HepG2 (cell line): Measurements from ENCODE around the gene SPPL3. TPM values are rescaled to one million over a fixed set of nuclear protein-coding genes. Genes with fewer than 3 reads are reported as not detected.

Source experiments
- ATAC-seq: fragments of 200-7000 bp; cut with Tn5 transposase; 3 replicates; pipeline ENCODE4 v1.9.1; 2020; ENCODE audit warnings: mild to moderate bottlenecking, moderate library complexity
- BruUV-seq: library from RNA; stranded (reverse); fragments of 400-500 nt; replicated peaks from 2 replicates; lab custom pipeline; 2021; lab: Mats Ljungman, UMichigan
- CTCF ChIA-PET: fragments of 300-600 bp; formaldehyde crosslinking; extraction: SDS; loops from one replicate; lab custom pipeline; 2021; ENCODE audit warnings: low total read pairs, inconsistent platforms, low intra/inter-chr PET ratio; lab: Yijun Ruan, JAX
- POLR2A ChIA-PET: fragments of 350-600 bp; sonication (Branson Sonifier 250); formaldehyde crosslinking; loops from one replicate; lab custom pipeline; 2020; ENCODE audit warnings: antibody characterized with exemption, inconsistent platforms; lab: Yijun Ruan, JAX
- DNase-seq: peaks from one replicate; pipeline ENCODE4 v3.0.0-alpha.2; 2015; ENCODE audit warnings: low spot score
- FAIRE-seq: peaks from 3 replicates; lab custom pipeline; 2011; peaks lifted over from hg19 to GRCh38; lab: Jason Lieb, UNC
- H2AFZ ChIP-seq: one replicate; pipeline ENCODE4 v1.6.1; 2011; ENCODE audit warnings: low read length, inconsistent platforms
- H3K27ac ChIP-seq: fragments of 300-600 bp; 3 replicates; pipeline ENCODE4 v1.8.0; 2011; ENCODE audit warnings: mixed run types, mild to moderate bottlenecking, mixed read lengths, low read length, inconsistent platforms; ENCODE audit not compliant: insufficient read depth; ENCODE audit errors: extremely low read length
- H3K27me3 ChIP-seq, 2 experiments: fragments of 200-600 bp in 1 of 2; 2 replicates in 1 of 2; 3 replicates in 1 of 2; pipeline versions ENCODE4 v1.6.0 to v1.8.0; 2011; ENCODE audit warnings: low read length in 2 of 2, mild to moderate bottlenecking in 2 of 2, moderate library complexity in 2 of 2, inconsistent platforms in 1 of 2; ENCODE audit not compliant: insufficient read depth in 2 of 2, control insufficient read depth in 1 of 2
- H3K36me3 ChIP-seq, 2 experiments: fragments of 200-600 bp in 1 of 2; replicated peaks in 1 of 2; 2 replicates in 1 of 2; 3 replicates in 1 of 2; pipeline versions ENCODE4 v1.5.1 to v1.8.0; 2011; ENCODE audit warnings: low read length in 2 of 2, inconsistent platforms in 1 of 2; ENCODE audit not compliant: insufficient read depth in 2 of 2, control insufficient read depth in 1 of 2
- H3K4me1 ChIP-seq: 2 replicates; pipeline ENCODE4 v1.5.1; 2012; ENCODE audit warnings: low read length, inconsistent platforms; ENCODE audit not compliant: insufficient read depth
- H3K4me2 ChIP-seq: 2 replicates; pipeline ENCODE4 v1.6.0; 2011; ENCODE audit warnings: low read depth, low read length, inconsistent platforms
- H3K4me3 ChIP-seq, 3 experiments: fragments of 200-600 bp in 1 of 3; sonication (generic), shearing (Covaris generic) in 1 of 3; replicated peaks in 1 of 3; 2 replicates each; pipeline ENCODE4 v1.5.1; 2011 to 2016; ENCODE audit warnings: low read length in 3 of 3, inconsistent platforms in 2 of 3, low read depth in 2 of 3, mild to moderate bottlenecking in 2 of 3, control low read depth in 1 of 3, mixed read lengths in 1 of 3; ENCODE audit not compliant: insufficient read depth in 1 of 3
- H3K79me2 ChIP-seq: one replicate; pipeline ENCODE4 v1.6.1; 2011; ENCODE audit warnings: low read length, inconsistent platforms; ENCODE audit not compliant: insufficient read depth
- H3K9ac ChIP-seq: 2 replicates; pipeline ENCODE4 v1.6.0; 2011; ENCODE audit warnings: mild to moderate bottlenecking, low read depth, low read length, inconsistent platforms; ENCODE audit not compliant: insufficient read depth
- H3K9me3 ChIP-seq: 2 replicates; pipeline ENCODE4 v1.5.1; 2012; ENCODE audit warnings: mild to moderate bottlenecking, low read length
- H4K20me1 ChIP-seq: 2 replicates; pipeline ENCODE4 v1.6.0; 2011; ENCODE audit warnings: inconsistent platforms, mild to moderate bottlenecking, low read length, moderate library complexity; ENCODE audit not compliant: insufficient read depth
- CREM ChIP-seq, 2 experiments: sonication (generic) in 1 of 2; formaldehyde crosslinking in 1 of 2; IDR thresholded peaks; 2 replicates each; pipeline versions ENCODE4 v1.4.0 to v1.6.1; 2016 to 2020; ENCODE audit warnings: antibody characterized with exemption in 1 of 2, mild to moderate bottlenecking in 1 of 2, missing genetic modification reagents in 1 of 2
- MLX ChIP-seq: IDR thresholded peaks from 2 replicates; pipeline ENCODE4 v1.6.1; 2016
- MTA1 ChIP-seq: sonication (generic); formaldehyde crosslinking; IDR thresholded peaks from 2 replicates; pipeline ENCODE4 v1.4.0; 2020; ENCODE audit warnings: missing genetic modification reagents, mild to moderate bottlenecking, borderline replicate concordance
- NR2F2 ChIP-seq: IDR thresholded peaks from 2 replicates; pipeline ENCODE4 v1.6.1; 2012; ENCODE audit warnings: low read depth, inconsistent platforms, borderline replicate concordance
- RERE ChIP-seq: IDR thresholded peaks from 2 replicates; pipeline ENCODE4 v1.6.1; 2016; ENCODE audit warnings: low read depth, missing genetic modification reagents, missing compliant biosample characterization
- SETDB1 ChIP-seq: sonication (generic); formaldehyde crosslinking; IDR thresholded peaks from 2 replicates; pipeline ENCODE4 v1.5.1; 2020; ENCODE audit warnings: missing genetic modification reagents, mild to moderate bottlenecking, borderline replicate concordance
- SRSF9 ChIP-seq: fragments of 200-400 bp; formaldehyde crosslinking; IDR thresholded peaks from 2 replicates; pipeline ENCODE4 v1.6.1; 2018; ENCODE audit warnings: borderline replicate concordance, mild to moderate bottlenecking, low read depth, low read length; ENCODE audit not compliant: insufficient read depth, poor library complexity, severe bottlenecking
- ZNF331 ChIP-seq: sonication (generic); formaldehyde crosslinking; IDR thresholded peaks from 2 replicates; pipeline ENCODE4 v1.4.0; 2020; ENCODE audit warnings: missing genetic modification reagents
- ZNF704 ChIP-seq: sonication (generic); formaldehyde crosslinking; IDR thresholded peaks from 2 replicates; pipeline ENCODE4 v1.8.1; 2023; ENCODE audit warnings: mild to moderate bottlenecking, inconsistent platforms, moderate library complexity, missing genetic modification reagents, borderline replicate concordance
- WGBS: methylation state at CpG from one replicate; pipeline ENCODE4 v1.1.6; 2017; ENCODE audit warnings: low lambda C conversion rate; 5-methylcytosine and 5-hydroxymethylcytosine counted together
- in situ Hi-C: cut with HindIII; loops from 2 replicates; pipeline ENCODE4 v1.10.0; 2017; ENCODE audit warnings: low pct_unique_long_range_greater_than_20kb; ENCODE audit not compliant: extremely low pct_ligation_motif_present
- intact Hi-C: fragments of 100-400 bp; cut with micrococcal nuclease; formaldehyde crosslinking; loops from one replicate; pipeline ENCODE4 v1.10.0; 2022; ENCODE audit not compliant: unreplicated experiment
- polyA plus RNA-seq, 8 experiments: library from polyadenylated mRNA; depleted of rRNA in 3 of 8; stranded (reverse) in 7 of 8; unstranded in 1 of 8; fragments of >200 nt; fragmentation: Illumina TruSeq in 4 of 8; extraction: Trizol in 4 of 8; gene quantifications; 2 replicates each; pipeline versions ENCODE4 v1.2.1 to v1.2.3, GENCODE V29; 2011 to 2016; ENCODE audit warnings: low read depth in 4 of 8, missing spikeins in 1 of 8, mixed read lengths in 1 of 8; ENCODE audit not compliant: insufficient read depth in 1 of 8
- total RNA-seq, 5 experiments: library from RNA; depleted of rRNA; stranded (reverse); fragments of >200 nt; fragmentation: Illumina TruSeq; extraction: Trizol; gene quantifications; 2 replicates each; pipeline ENCODE4 v1.2.3, GENCODE V29; 2016; ENCODE audit warnings: low read depth in 1 of 5

Gene SPPL3
- total and polyA plus RNA-seq, 2 of the 13 experiments (the other 11 are each of a cell fraction or from before 2014, with no cell fraction given): 8.9 to 9.1 TPM

GRCh38 chr12:120836114-120836684 is 68.0 kb downstream of the SPPL3 start:
- ATAC-seq (no peak), DNase-seq (no peak), FAIRE-seq (no peak)
- Histone ChIP-seq H3K27me3 (no peaks in the 10 kb centered on the region), H3K36me3 (no peaks in the 10 kb centered on the region), H3K4me1 (peaks cover 1% of the 10 kb centered on the region), H3K9ac (no peak overlapping the region), H3K9me3 (no peaks in the 10 kb centered on the region), H3K27ac (no peak overlapping the region), H3K4me2 (no peak overlapping the region), H3K4me3 (no peak overlapping the region), H4K20me1 (peaks cover 7% of the 10 kb centered on the region; the same call in 1 of the 2 replicates), H3K79me2 (peaks cover 11% of the 10 kb centered on the region), H2AFZ (no peak overlapping the region)
- WGBS: 98% methylated on average over 4 of the region's 4 CpGs
- no peak for TF ChIP-seq CREM (IDR thresholded peaks at IDR 0.05)
- no peak for TF ChIP-seq CREM (CRISPR knock-in tag; IDR thresholded peaks at IDR 0.05)
- no peak for TF ChIP-seq SETDB1
- TF ChIP-seq SRSF9: no peak
- no peak for TF ChIP-seq MTA1 (CRISPR knock-in tag)
- no peak for TF ChIP-seq ZNF704 (CRISPR knock-in tag)
- peak; percentile 31; the same call in 1 of the 2 replicates for TF ChIP-seq ZNF331 (CRISPR knock-in tag)
- no peak for TF ChIP-seq MLX (CRISPR knock-in tag)
- TF ChIP-seq NR2F2: no peak
- TF ChIP-seq RERE (CRISPR knock-in tag): no peak
- ChIA-PET CTCF (no interaction called here), POLR2A (no interaction called here)
- in situ Hi-C loops: no loop called here
- intact Hi-C loops: no loop called here
- BruUV-seq: no TSS peak
